ENCODE results near the gene ENPP1.

GRCh38 chr6:131813991-131814390 lies 6.2 kb downstream of the ENPP1 start:
- TF ChIP-seq USF1 (IDR thresholded peaks at IDR 0.05; ENCODE audit: borderline replicate concordance, low read depth) (no peak), GATA2 (CRISPR knock-in tag; IDR thresholded peaks at IDR 0.05) (no peak), EP300 (IDR thresholded peaks at IDR 0.05; ENCODE audit: borderline replicate concordance in 1 of 2, low read depth in 1 of 2, low read length in 1 of 2) (no peak)
- TF ChIP-seq, protein P1, sequence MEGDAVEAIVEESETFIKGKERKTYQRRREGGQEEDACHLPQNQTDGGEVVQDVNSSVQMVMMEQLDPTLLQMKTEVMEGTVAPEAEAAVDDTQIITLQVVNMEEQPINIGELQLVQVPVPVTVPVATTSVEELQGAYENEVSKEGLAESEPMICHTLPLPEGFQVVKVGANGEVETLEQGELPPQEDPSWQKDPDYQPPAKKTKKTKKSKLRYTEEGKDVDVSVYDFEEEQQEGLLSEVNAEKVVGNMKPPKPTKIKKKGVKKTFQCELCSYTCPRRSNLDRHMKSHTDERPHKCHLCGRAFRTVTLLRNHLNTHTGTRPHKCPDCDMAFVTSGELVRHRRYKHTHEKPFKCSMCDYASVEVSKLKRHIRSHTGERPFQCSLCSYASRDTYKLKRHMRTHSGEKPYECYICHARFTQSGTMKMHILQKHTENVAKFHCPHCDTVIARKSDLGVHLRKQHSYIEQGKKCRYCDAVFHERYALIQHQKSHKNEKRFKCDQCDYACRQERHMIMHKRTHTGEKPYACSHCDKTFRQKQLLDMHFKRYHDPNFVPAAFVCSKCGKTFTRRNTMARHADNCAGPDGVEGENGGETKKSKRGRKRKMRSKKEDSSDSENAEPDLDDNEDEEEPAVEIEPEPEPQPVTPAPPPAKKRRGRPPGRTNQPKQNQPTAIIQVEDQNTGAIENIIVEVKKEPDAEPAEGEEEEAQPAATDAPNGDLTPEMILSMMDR (IDR thresholded peaks at IDR 0.05): no peak

Data from SK-N-SH (cell line).